ENCODE measurements around the gene CNTNAP4. TPM values are rescaled to one million over a fixed set of nuclear protein-coding genes. Genes with fewer than 3 reads are reported as not detected.

Gene CNTNAP4
- total and polyA plus RNA-seq, 2 of the 4 experiments (the other 2 are of a cell fraction) = not detected

DNA sequence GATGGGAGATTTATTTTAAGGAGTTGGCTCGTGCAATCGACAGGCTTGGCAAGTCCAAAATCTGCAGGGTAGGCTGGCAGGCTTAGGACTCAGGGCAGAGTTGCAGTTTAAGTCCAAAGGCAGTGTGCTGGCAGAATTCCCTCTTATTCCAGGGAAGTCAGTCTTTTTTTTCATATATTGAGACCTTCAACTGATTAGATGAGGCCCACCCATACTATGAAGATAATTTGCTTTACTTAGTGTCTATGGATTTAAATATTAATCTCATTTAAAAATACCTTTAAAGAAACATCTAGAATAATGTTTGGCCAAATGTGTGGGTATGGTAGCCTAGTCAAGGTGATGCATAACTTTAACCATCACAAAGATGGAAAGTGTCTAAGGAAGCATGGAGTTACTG lies 99.8 kb downstream of the CNTNAP4 start:
- H2AK5ac ChIP-seq (ENCODE audit: low read depth, low read length) = no peak overlapping the region
- H2AFZ ChIP-seq (replicated peaks; ENCODE audit: low read length, poor library complexity) = no peak overlapping the region
- WGBS, 2 experiments (ENCODE audit: extremely low coverage in 2 of 2, insufficient read length in 1 of 2) = no CpG with 5 or more reads among the region's 2 CpGs
- H3K4ac ChIP-seq (ENCODE audit: low read depth, low read length) = no peak overlapping the region
- no peaks in the 10 kb centered on the region for H4K20me1 ChIP-seq (ENCODE audit: insufficient read depth, low read length)
- no peak overlapping the region for H3K27ac ChIP-seq (ENCODE audit: insufficient read depth, low read length)
- ATAC-seq (ENCODE audit: low read depth) = no peak
- no peaks in the 10 kb centered on the region for H3K36me3 ChIP-seq (ENCODE audit: control insufficient read depth, insufficient read depth, low read length)
- H3K9ac ChIP-seq (ENCODE audit: low read depth, low read length) = no peak overlapping the region
- no peak overlapping the region for H3K4me2 ChIP-seq (ENCODE audit: low read depth, low read length)
- no peak overlapping the region for H2AK9ac ChIP-seq (replicated peaks; ENCODE audit: low read depth, low read length, poor library complexity)
- no peak overlapping the region for H2BK120ac ChIP-seq (ENCODE audit: low read depth, low read length)
- TF ChIP-seq RAD21 (IDR thresholded peaks at IDR 0.05; ENCODE audit: low read length) = no peak
- no peak for TF ChIP-seq RFX5 (IDR thresholded peaks at IDR 0.05; ENCODE audit: low read depth, low read length)
- no peak for TF ChIP-seq MAFK (IDR thresholded peaks at IDR 0.05; ENCODE audit: low read depth, low read length)
- TF ChIP-seq POLR2A (IDR thresholded peaks at IDR 0.05; ENCODE audit: low read depth, low read length) = no peak
- no peak for TF ChIP-seq CHD1 (IDR thresholded peaks at IDR 0.05; ENCODE audit: low read depth, low read length)
- H2BK15ac ChIP-seq (ENCODE audit: low read depth, low read length) = no peak overlapping the region
- H3K4me1 ChIP-seq (ENCODE audit: control insufficient read depth, insufficient read depth, low read length) = no peaks in the 10 kb centered on the region
- H3K4me3 ChIP-seq (ENCODE audit: insufficient read depth, low read depth, low read length) = no peak overlapping the region
- H2BK5ac ChIP-seq (ENCODE audit: low read depth, low read length, poor library complexity, severe bottlenecking) = no peak overlapping the region
- H4K91ac ChIP-seq (ENCODE audit: insufficient read depth, low read depth, low read length) = no peak overlapping the region
- intact Hi-C loops (cut with micrococcal nuclease) (no loop called here), dilution Hi-C loops (cut with HindIII; ENCODE audit: low sequenced_read_pairs, unreplicated experiment) (no loop called here), in situ Hi-C loops (cut with MboI; ENCODE audit: low sequenced_read_pairs) (no loop called here)
- no peak overlapping the region for H2BK20ac ChIP-seq (ENCODE audit: low read depth, low read length)
- CTCF ChIA-PET = no interaction called here
- no TSS peak for BruUV-seq (replicated peaks)
- H3K14ac ChIP-seq (replicated peaks; ENCODE audit: low read depth, low read length) = no peak overlapping the region
- POLR2A ChIA-PET (ENCODE audit: unreplicated experiment) = no interaction called here
- H3K9me3 ChIP-seq (ENCODE audit: control insufficient read depth, insufficient read depth, low read length) = no peaks in the 10 kb centered on the region
- H4K8ac ChIP-seq (ENCODE audit: low read depth in 2 of 2, low read length in 2 of 2) = no peak overlapping the region
- H3K79me1 ChIP-seq (ENCODE audit: low read depth in 1 of 2, low read length in 2 of 2) = no peaks in the 10 kb centered on the region
- no peaks in the 10 kb centered on the region for H3K9me1 ChIP-seq (ENCODE audit: insufficient read depth, low read length)
- H3K27me3 ChIP-seq (ENCODE audit: control insufficient read depth, insufficient read depth, low read length) = no peaks in the 10 kb centered on the region
- no peak for DNase-seq
- H4K5ac ChIP-seq (ENCODE audit: low read depth, low read length) = no peak overlapping the region
- no peak overlapping the region for H3K23ac ChIP-seq (ENCODE audit: low read depth, low read length)
- H3K18ac ChIP-seq (ENCODE audit: low read depth, low read length) = no peak overlapping the region
- no peak overlapping the region for H3K56ac ChIP-seq (ENCODE audit: extremely low read depth, insufficient read depth, low read length)
